ENCODE data around the gene NDRG4.

Gene NDRG4

GRCh38 chr16:58556678-58557077 lies 56.7 kb downstream of the NDRG4 start:
- DNase-seq: no peak
